Measurements from ENCODE around the gene CAMSAP2. TPM values are rescaled to one million over a fixed set of nuclear protein-coding genes. Genes with fewer than 3 reads are reported as not detected.

Gene CAMSAP2
- total and polyA plus RNA-seq, 12 donors: 7.0 to 47.1 (median 38.1) TPM

DNA sequence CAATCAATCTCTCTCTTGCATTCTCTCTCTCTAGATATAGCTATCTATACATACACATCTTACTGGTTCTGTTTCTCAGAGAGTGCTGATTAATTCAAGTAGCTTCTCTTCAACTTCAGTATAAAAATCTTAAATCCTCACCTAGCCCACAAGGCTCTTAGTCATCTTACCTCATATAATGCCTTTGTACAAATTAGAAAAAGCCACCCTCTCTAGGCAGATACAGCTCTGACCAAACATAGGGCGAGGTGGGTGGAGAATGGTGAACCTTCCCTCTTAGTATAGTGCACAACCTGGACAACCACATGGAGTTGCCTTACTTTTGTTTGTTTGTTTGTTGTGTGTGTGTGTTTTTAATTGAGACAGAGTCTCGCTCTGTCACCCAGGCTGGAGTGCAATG, 150.9 kb downstream of the CAMSAP2 start:
- intact Hi-C loops (cut with DNase I): no loop called here
- no peak overlapping the region for H3K4me3 ChIP-seq
- 95% methylated on average over 2 of the region's 2 CpGs for WGBS, 2 donors
- H3K36me3 ChIP-seq: no peaks in the 10 kb centered on the region
- no peaks in the 10 kb centered on the region for H3K9me3 ChIP-seq
- H3K27ac ChIP-seq: no peak overlapping the region
- peaks cover 4 to 35% (median 13%) of the 10 kb centered on the region in 9 donors for H3K4me1 ChIP-seq
- peaks cover 0 to 85% (median 45%) of the 10 kb centered on the region in 7 donors for H3K27me3 ChIP-seq
- DNase-seq (no peak), ATAC-seq (no peak)
- no peak for TF ChIP-seq CTCF (IDR thresholded peaks at IDR 0.05)

DNA sequence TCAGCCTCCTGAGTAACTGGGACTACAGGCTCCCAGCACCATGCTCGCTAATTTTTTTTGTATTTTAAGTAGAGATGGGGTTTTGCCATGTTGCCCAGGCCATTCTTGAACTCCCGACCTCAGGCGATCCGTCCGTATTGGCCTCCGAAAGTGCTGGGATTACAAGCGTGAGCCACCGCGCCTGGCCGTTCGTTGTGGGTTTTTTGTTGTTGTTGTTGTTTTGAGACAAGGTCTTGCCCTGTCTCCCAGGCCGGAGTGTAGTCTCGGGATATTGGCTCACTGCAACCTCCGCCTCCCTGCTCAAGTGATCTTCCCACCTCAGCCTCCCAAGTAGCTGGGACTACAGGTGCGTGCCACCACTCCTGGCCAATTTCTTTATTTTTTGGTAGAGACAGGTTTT, 151.3 kb downstream of the CAMSAP2 start:
- no peak overlapping the region for H3K27ac ChIP-seq
- no peaks in the 10 kb centered on the region for H3K36me3 ChIP-seq
- no peak overlapping the region for H3K4me3 ChIP-seq
- WGBS, 2 donors: 97 to 98% methylated on average over 15 of the region's 15 CpGs
- no peak for DNase-seq
- intact Hi-C loops (cut with DNase I): no loop called here
- no peaks in the 10 kb centered on the region for H3K9me3 ChIP-seq
- peaks cover 4 to 35% (median 13%) of the 10 kb centered on the region in 9 donors for H3K4me1 ChIP-seq
- no peak for TF ChIP-seq CTCF (IDR thresholded peaks at IDR 0.05)
- H3K27me3 ChIP-seq: peaks cover 0 to 82% (median 45%) of the 10 kb centered on the region in 7 donors
- ATAC-seq: no peak

- peak overlapping the region; percentile 1 to 59 (median 50) for H3K4me3 ChIP-seq
- 2 to 3% methylated on average over 71 to 72 of the region's 72 CpGs for WGBS, 2 donors
- peaks cover 0 to 72% (median 45%) of the 10 kb centered on the region in 7 donors for H3K27me3 ChIP-seq
- DNase-seq: peak in 1 of 2 donors; percentile 11
- peak; percentile 21 to 54 (median 39) for ATAC-seq
- intact Hi-C loops (cut with DNase I): no loop called here
- peaks cover 4 to 35% (median 13%) of the 10 kb centered on the region in 9 donors for H3K4me1 ChIP-seq
- no peaks in the 10 kb centered on the region for H3K9me3 ChIP-seq
- H3K27ac ChIP-seq: peak overlapping the region in 1 of 10 donors; percentile 8
- H3K36me3 ChIP-seq: no peaks in the 10 kb centered on the region
- peak in 5 of 9 donors; percentile 12 to 39 (median 31) for TF ChIP-seq CTCF (IDR thresholded peaks at IDR 0.05)
Observed at GRCh38 chr1:200890818-200891773, 152.4 kb downstream of the CAMSAP2 start.

GRCh38 chr1:200891774-200892157, 153.1 kb downstream of the CAMSAP2 start:
- H3K27ac ChIP-seq: no peak overlapping the region
- no peak for DNase-seq
- H3K4me3 ChIP-seq: peak overlapping the region in 8 of 10 donors; percentile 40 to 59 (median 50)
- 19 to 26% methylated on average over 8 of the region's 8 CpGs for WGBS, 2 donors
- intact Hi-C loops (cut with DNase I): no loop called here
- no peaks in the 10 kb centered on the region for H3K9me3 ChIP-seq
- no peaks in the 10 kb centered on the region for H3K36me3 ChIP-seq
- peaks cover 4 to 35% (median 13%) of the 10 kb centered on the region in 9 donors for H3K4me1 ChIP-seq
- ATAC-seq: no peak
- no peak for TF ChIP-seq CTCF (IDR thresholded peaks at IDR 0.05)
- peaks cover 0 to 66% (median 45%) of the 10 kb centered on the region in 7 donors for H3K27me3 ChIP-seq
